Measurements from ENCODE around the gene HSPA4. TPM values are rescaled to one million over a fixed set of nuclear protein-coding genes. Genes with fewer than 3 reads are reported as not detected.

Gene HSPA4
- total RNA-seq, 4 donors from 2014 or later: 34.3 to 64.2 (median 41.3) TPM

DNA sequence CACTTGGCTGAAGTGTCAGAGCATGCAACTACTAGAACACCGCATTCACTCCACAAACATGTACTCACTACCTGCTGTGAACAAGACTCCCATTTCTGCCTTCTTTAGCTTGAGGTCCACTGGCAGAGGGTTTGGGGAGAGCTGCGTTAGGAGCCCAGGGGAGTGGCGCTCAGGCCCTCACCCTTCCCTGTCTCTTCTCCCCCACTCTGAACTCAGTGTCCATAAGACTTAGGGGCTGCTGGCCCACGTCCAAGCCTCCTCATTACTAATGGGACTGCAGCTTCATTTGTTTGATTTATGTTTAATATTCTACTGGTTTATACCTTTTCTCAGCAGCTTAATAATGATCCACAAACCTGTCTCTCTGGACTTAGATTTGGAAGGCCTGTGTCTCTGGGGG, 70.9 kb downstream of the HSPA4 start:
- TF ChIP-seq, protein P1, sequence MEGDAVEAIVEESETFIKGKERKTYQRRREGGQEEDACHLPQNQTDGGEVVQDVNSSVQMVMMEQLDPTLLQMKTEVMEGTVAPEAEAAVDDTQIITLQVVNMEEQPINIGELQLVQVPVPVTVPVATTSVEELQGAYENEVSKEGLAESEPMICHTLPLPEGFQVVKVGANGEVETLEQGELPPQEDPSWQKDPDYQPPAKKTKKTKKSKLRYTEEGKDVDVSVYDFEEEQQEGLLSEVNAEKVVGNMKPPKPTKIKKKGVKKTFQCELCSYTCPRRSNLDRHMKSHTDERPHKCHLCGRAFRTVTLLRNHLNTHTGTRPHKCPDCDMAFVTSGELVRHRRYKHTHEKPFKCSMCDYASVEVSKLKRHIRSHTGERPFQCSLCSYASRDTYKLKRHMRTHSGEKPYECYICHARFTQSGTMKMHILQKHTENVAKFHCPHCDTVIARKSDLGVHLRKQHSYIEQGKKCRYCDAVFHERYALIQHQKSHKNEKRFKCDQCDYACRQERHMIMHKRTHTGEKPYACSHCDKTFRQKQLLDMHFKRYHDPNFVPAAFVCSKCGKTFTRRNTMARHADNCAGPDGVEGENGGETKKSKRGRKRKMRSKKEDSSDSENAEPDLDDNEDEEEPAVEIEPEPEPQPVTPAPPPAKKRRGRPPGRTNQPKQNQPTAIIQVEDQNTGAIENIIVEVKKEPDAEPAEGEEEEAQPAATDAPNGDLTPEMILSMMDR (IDR thresholded peaks at IDR 0.05; ENCODE audit: low read depth): no peak

DNA sequence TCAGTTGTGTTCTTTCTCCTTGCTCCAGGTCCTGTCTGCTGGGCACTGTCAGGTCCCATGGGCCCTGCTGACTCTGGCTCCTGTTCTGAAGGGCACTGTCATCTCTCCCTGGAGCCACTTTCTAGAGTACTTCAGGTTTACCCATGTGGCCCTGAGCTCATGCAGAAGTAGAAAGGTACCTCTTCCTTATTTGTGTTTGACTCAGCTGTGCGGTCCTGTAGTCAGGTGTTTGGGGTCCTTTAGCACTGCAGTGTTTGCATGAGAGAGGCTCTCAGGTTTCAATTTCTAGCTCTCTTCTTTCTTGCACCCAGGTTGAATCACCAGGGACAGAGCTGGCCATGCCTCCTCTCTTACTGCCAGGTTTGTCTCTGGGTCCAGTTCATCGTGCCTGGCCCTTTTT, 71.5 kb downstream of the HSPA4 start:
- TF ChIP-seq, protein P1 (IDR thresholded peaks at IDR 0.05; ENCODE audit: low read depth): no peak

DNA sequence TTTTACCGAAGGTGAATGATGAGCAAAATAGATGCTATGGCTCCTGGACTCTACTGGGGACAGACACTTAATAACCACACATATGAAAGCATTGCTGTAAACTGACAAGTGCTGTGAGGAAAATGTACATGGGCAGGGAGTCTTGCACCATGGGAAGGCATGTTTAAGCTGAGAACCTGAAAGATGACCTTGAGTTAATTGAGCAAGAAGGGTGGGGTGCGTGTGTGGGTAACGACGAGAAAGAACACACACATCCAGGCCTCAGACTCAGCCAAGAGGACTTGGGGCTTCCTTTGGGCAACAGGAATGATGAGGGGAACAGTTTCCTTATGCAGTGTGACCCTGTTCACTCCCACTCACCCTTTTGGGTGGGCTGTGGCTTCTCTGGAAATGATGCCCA, 73.1 kb downstream of the HSPA4 start:
- TF ChIP-seq, protein P1 (IDR thresholded peaks at IDR 0.05; ENCODE audit: low read depth): no peak

DNA sequence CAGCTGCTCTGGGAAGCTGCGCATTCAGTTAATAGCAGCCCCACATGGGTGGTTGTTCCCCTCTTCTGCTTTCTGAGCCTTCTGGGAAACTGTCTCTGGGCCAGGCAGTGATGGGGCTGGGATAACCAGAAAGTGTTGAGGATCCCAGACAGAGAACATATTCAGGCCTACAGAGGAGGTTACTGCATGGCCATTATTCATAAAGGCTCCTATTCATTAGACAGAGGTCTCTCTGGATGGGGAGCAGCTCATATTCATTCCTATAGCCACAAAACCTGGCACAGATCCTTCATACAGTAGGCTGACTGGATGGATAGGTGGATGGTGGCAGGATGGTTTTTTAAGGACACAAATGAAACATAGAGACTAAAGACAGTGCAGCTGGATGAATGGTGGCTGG, 76.3 kb downstream of the HSPA4 start:
- TF ChIP-seq, protein P1 (IDR thresholded peaks at IDR 0.05; ENCODE audit: low read depth): no peak

DNA sequence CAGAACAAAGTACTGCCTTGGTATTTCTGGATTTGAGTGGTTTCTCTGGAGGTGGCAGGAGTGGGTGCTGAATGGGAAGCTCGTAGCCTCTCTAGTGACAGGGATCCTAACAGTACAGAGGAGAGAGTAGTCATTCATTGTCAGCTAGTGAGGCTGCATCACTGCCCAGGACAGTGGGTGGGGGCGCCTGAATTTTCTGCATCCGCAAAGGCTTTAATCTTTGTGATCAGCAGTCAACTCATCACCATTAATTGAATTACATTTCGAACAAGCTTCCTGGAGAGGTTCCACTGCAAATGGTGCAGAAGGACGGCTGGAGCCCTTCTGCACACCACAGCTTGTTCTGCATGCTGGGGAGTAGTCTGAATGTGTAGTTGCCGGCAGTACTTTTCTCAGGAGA, 77.5 kb downstream of the HSPA4 start:
- TF ChIP-seq, protein P1 (IDR thresholded peaks at IDR 0.05; ENCODE audit: low read depth): no peak

DNA sequence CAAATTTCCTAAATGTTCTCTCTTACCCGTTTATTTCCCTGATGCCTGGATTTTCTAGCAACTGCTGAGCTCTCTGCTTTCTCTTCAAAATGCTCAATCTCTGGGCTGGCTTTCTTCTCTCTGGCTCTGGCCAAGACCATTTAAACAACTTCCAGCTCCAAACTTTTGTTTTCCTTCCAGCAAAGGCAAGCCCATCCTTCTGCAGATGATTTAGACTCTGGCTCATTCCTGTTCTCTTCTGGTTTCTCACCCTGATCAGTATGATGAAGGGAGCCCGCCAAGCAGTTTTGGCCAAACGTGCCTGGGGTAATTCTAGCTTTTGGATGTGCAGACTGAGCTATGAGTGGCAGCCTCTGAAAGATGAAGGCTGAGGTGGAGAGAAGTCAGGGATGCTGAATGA, 78.1 kb downstream of the HSPA4 start:
- TF ChIP-seq, protein P1 (IDR thresholded peaks at IDR 0.05; ENCODE audit: low read depth): no peak

DNA sequence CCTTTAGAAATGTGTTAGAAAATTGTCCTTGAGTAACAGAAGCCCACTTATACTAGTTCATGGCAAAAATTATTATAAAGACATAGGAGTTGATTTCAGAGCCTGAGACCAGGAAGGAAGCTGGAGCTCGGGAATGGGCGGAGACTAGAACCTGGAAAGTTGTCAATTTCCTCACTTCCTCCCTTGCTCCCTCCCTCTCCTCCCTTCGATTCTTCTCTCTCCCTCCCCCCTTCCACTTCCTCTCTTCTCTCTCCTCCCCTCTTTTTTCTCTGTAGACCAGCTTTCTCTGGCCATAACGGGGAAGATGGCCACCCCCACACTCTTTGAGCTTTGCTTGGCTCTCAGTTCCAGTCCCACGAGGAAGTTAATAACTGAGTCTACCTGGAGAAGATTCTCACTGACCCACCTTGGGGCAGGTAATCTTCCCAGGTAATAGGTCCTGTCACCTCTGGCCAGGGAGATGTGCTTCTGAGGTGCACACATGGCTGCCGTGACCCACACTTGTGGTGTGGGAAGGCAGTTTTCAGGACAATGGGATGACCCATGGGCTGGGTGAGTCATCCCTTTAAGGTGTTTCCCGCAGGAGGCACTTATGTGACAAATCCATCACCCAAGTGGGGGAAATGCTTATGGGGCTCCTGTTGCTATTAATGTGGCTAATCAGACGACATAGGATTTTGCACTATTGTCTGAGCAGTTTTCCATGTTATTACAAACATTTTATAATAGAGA, 78.7 kb downstream of the HSPA4 start:
- TF ChIP-seq, protein P1 (IDR thresholded peaks at IDR 0.05; ENCODE audit: low read depth): no peak

Measured in subcutaneous adipose tissue (tissue), 4 donors.